Stimulated activated CD4-positive, alpha-beta T cell treated with anti-CD3 and anti-CD28 coated beads, Interleukin-4, amount 100 ng/mL, for 1 hour (primary cell): ENCODE measurements around the gene SFTPB.
"Not testable (repeated sequence)": the region's sequence is repeated elsewhere in the genome, so short reads cannot be mapped to it uniquely, and the experiment has no call there.

Experiments used
- DNase-seq: peaks from one replicate; pipeline ENCODE4 v3.0.0-alpha.2; 2020

SFTPB gene

DNA sequence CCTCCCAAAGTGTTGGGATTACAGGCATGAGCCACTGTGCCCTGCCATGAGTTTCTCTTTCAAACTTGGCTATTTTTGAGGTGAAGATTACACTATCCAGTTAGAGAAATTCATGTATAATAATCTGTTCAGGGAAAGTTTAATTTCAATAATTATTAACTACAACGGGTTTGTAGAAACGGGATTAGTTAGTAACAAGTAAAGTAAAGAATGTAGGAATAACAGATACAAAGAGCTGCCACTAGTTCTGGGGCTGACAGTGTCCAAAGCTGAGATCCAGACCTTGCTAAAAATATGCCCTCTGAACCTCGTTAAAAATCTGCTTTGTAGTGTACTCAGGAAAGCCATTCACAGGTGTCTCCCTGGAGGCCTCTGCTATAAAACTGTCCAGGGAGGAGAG, 16.9 kb downstream of the SFTPB start:
- DNase-seq: no peak

DNA sequence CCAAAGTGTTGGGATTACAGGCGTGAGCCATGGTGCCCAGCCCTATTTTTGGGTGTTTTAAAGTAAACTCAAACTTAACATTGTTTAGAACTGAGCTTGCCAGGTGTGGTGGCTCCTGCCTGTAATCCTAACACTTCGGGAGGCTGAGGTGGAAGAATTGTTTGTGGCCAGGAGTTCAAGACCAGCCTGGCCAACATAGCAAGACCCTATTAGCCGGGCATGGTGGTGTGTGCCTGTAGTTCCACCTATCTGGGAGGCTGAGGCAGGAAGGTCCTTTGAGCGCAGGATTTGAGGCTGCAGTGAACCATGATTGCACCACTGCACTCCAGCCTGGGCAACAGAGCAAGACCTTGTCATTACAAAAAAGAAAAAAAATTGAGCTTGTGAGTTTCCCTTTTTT, 17.5 kb downstream of the SFTPB start:
- DNase-seq: no peak

DNA sequence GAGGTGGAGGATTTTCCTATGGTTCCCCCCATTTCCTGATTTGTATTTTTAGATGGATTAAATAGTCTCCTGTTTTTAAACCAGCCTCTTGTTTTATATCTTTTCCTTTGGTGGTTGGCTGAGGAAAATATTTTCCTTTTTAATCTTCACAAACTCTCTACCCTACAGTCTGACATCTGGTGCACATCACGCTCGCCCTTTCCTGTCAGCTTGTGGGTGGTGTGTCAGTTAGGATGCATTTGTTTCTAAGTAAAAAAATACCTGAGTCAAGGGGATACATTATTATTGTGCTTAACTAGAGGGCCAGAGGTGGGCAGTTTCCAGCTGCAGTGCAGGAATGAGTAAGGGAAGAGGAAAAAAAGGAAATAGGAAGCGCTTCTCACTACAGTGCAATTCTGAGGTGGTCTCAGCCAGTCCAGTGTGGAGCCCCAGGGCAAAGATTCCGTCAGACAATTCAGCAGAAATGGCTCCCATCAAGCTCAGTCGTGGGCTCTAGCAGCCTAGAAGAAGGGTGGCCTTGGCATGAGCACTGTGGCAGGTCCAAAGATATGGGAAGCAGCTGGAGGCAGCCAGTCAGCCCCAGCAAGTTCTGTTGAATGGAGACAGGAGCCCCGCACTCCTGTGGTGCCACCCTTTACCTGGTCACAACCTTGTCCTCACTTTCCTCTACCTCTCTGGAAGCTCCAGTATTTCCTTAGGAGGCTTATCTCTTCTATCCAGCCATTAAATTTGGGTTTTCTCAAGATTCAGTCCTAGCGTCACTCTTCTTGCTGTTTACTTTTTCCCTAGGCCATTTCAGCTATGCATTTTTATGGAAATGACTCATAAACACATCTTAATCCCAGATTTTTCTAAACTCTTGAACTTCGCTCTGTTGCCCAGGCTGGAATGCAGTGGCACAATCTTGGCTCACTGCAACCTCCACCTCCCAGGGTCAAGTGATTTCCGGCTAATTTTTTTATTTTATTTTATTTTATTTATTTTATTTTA, 18.5 kb downstream of the SFTPB start:
- DNase-seq: no peak

DNA sequence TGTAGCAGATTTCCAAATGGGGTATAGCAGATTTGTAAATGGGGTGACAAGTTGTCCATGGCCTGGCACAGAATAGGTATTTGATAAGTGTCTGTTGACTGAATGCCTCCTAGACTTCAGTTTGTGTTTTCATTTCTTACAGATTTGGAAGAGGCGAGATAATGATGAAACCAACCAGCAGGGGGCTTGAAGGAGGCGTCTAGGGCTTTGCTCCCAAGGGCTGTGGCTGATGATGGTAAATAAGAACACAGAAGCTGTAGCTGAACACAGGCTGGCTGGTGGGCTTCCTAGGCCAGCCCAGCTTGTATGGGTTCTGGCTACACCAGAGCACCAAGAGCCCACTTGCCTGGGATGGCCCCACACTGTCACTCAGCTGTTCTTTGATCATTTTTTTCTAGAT, 19.4 kb downstream of the SFTPB start:
- DNase-seq: no peak

DNA sequence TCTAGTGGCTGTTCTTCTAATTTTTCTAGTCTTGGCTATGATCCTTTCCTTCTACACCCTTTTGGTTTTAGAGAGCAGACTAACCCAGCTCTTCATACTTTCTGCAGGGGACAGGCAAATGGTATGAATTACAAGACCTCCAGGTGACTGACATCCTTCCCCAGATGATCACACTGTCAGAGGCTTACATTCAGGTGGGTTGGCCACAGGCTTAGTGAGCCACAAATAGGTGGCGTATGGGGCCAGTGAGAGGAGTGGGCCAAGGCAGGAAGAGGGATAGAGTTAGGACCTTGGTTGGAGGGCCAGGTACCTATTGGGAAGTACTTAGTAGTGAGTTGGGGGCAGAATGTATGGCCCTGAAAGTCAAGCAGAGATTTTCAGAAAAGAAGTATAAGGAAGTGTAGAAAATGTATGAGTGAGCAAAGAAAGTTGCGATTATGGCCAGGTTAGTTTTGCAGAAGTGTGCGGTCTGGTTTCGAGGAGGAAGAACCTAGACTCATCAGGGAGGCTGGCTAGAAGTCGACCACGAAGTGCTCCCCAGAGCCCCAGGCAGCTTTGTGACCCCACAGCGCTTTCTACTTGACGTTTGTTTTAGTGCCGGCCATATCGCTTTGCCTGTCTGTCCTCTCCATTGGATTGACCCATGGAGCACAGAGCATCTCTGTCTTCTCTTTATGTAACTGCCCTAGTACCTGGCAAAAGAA, 20.0 kb downstream of the SFTPB start:
- no peak for DNase-seq

DNA sequence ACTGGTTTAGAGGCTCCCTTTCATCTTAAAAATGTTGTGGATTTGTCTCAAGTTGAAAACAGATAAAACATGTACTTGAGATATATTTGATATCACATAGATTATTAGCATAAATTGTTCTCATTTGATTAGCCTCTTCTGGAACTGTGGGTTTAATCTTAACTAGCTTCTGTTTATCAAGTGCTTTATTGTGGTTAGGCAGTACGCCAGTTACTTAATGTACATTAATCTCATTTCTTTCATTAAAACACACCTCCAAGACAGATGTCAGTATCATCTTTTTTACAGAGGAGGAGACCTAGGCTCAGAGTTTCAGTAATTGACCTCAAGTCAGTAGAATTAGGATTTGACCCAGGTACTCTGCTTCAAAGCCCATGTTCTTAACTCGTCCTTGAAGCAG, 21.8 kb downstream of the SFTPB start:
- DNase-seq: no peak

DNA sequence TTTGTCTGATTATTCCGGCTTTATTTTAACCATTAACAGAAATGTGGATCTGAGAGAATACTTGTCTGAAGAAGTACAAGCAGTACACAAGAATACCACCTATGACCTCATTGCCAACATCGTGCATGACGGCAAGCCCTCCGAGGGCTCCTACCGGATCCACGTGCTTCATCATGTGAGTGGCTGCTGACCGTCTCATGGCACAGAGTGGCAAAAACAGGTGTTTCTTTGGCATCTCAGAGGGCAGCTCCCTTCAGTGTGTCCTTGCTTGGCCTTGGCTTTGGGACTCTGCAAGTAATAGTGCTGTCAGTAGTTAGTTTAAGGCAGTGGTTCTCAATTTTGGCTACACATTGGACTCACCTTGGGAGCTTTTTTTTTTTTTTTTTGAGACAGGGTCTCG, 23.1 kb downstream of the SFTPB start:
- no peak for DNase-seq

DNA sequence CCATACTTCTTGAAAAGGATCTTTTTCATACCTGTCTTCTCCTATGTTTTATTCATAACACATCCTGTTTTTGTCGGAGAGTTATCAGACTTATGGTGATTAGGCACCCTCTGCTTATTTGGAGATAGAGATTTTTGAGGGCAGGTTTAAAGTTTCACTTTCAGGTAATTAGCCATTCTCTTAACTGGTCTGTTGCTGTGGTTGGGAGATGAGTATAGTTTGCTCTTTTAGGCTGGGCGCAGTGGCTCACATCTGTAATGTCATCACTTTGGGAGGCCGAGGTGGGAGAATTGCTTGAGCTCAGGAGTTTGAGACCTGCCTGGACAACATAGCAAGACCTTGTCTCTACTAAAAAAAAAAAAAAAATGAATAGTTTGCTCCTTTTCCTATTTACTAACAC, 25.3 kb downstream of the SFTPB start:
- no peak for DNase-seq

DNA sequence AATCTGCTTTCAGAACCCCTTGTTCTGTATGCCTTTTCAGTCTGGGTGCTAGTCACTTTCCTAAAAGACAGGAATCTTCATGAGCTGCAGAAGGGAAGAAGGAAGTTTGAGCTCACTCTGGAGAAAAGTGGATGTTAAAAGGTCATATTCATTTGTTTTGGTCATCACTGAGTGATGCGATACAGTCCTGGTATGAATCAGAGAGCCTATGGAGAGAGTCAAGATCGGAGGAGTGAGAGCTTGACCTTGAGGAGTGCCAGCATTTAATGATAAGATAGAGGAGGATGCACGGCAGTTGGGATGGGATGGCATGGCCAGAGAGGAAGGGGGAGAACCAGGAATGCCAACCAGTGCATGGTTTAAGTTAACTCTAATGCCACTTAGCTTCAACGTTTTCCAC, 32.4 kb downstream of the SFTPB start:
- no peak for DNase-seq

DNA sequence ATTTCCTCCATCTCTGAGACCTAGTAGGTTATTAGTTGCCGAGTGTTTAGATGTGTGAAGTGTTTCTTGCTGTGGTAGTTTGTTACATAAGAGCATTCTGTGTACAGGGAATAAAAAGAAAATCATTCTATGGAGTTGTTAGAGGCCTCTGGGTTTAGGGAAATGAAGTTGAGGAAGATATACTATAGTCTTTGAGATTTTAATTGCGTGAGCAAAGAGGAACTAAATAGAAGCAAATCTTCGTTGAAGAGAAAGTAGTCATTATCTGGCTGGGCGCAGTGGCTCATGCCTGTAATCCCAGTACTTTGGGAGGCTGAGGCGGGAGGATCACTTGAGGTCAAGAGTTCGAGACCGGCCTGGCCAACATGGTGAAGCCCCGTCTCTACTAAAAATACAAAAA, 33.0 kb downstream of the SFTPB start:
- no peak for DNase-seq

DNA sequence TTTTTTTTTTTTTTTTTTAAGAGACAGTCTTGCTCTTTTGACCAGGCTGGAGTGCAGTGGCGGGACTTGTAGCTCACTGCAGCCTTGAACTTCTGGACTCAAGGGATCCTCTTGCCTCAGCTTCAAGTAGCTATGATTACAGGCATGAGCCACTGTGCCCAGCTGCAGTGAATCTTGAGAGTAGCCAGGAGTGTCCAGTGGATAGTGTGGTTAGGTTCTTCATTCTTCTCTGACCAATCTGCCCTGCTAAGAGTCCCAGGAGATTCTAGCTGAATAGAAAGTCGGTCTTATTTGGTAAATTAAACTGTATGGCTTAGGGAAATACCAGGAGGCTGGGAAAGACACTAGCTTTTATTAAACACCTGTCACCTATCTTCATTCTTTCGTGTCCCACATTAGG, 36.7 kb downstream of the SFTPB start:
- no peak for DNase-seq

DNA sequence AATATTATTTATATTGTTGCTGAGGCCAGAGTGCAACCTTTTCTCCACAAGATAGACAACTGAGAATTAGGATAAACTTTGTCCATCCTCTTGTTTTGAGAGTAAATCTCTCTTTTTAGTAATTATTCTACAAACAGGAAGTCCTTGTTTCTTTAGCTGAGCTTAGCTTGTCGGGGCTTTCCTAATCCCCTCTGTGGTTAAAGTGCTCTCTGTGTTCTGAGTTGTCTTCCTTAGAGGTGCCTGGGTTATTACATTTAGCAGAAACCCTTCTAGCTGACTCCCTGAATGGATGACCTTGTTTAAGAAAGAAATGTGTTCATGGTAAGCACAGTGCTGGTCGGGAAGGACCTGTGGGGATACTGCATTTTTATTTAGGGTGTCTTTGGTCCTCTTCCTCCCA, 39.3 kb downstream of the SFTPB start:
- no peak for DNase-seq

DNA sequence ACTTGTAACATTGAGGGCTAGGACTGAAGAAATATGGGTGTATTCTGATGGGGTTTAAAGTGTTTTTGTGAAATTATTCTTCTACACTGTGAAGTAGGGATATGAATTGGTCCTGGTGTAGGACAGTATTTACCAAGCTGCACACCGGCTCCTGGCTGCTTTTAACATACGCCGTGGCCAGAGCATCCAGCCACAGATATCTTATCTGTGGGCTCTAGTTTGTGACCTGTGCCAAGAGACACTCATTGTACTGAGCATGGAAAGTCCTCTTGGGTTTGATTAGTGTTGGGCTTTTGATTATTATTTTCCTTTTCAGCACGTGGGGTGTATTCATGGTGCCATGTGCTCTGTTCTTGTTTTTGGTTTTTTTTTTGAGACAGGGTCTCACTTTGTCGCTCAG, 44.0 kb downstream of the SFTPB start:
- DNase-seq: no peak

DNA sequence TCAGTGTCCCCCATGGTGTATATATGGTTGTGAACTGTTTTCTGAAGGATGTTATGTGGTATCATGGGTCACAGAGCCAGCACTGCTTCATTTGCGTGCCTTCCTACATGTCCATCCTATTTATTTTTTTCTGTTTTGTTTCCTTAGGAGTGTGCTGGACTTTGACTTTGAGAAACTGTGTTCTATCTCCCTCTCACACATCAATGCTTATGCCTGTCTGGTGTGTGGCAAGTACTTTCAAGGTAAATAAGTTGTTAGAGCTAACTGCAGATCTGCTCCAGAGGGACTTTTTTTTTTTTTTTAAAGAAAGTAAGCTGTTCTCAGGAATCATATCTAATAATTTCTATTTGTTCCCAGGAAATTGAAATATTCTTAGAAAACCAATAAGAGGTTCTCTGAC, 46.7 kb downstream of the SFTPB start:
- no peak for DNase-seq

DNA sequence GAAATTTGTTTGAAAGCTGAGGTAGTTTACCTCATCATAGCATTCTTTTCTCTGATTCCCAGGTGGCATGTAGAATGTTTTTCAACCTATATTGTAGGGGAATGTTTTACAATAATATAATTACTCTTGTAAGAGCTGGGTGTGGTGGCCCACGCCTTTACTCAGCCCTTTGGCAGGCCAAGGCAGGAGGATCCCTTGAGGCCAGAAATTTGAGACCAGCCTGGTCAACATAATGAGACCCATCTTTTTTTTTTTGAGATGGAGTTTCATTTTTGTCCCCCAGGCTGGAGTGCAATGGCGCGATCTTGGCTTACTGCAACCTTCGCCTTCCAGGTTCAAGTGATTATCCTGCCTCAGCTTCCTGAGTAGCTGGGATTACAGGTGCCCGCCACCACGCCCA, 48.4 kb downstream of the SFTPB start:
- no peak for DNase-seq

DNA sequence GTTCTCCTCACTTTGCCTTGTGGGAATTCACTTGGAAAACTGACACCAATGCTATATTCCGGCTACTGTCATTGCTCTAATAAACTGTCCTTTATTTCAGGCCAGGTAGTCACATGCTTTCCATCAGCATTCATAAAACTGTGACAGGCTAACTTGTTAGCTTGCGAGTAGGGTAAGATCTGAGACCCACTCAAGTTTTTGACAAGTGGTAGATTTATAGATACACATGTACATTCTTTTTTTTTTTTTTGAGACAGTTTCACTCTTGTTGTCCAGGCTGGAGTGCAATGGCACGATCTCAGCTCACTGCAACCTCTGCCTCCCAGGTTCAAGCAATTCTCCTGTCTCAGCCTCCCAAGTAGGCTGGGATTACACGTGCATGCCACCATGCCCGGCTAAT, 50.3 kb downstream of the SFTPB start:
- DNase-seq: not testable (repeated sequence)

DNA sequence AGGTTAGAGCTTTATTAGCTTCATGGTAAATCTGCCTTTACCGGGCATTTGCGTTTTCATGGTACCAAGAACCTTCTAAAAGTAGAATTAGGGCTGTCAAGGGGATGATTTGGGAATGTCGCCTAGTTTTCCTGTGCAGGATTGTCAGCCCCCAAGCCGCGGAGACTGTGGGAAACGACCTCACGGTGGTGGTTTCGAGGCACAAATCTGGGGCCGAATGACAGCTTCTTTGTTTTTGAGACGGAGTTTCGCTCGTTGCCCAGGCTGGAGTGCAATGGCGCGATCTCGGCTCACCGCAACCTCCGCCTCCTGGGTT, 52.6 kb downstream of the SFTPB start:
- no peak for DNase-seq

DNA sequence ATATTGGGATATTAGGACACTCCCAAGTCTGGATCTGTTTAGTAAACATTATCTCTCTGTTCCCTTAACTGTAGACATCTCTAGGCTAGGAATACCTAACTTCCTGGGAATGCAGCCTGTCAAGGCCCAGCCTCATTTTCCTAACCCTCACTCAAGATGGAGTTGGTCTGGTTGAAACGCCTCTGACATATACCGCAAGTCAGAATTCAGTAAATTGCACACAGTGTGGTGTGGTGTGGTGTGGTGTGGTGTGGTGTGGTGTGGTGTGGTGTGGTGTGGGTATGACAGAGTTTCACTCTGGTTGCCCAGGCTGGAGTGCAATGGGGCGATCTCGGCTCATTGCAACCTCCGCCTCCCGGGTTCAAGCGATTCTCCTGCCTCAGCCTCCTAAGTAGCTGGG, 53.2 kb downstream of the SFTPB start:
- not testable (repeated sequence) for DNase-seq

DNA sequence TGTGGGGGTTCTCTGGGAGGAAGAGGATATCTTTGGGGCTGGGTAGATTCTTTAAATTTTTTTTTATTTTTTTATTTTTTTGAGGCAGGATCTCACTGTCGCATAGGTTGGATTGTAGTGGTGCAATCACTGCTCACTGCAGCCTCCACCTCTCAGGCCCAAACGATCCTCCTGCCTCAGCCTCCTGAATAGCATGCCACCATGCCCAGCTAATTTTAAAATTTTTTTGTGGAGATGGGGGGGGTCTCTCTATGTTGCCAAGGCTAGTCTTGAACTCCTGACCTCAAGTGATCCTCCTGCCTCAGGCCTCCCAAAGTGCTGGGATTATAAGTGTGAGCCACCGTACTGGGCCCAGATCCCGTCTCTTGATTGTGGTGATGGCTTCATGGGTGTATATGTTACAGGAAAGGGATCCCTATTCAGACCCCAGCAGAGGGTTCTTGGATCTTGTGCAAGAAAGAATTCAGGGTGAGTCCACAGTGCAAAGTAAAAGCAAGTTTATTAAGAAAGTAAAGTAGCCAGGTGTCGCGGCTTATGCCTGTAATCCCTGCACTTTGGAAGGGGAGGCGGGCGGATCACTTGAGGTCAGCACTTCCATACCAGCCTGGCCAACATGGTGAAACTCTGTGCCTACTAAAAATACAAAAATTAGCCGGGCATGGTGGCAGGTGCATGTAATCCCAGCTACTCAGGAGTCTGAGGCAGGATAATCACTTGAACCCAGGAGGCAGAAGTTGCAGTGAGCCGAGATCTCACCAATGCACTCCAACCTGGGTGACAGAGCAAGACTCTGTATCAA, 54.1 kb downstream of the SFTPB start:
- DNase-seq: no peak

DNA sequence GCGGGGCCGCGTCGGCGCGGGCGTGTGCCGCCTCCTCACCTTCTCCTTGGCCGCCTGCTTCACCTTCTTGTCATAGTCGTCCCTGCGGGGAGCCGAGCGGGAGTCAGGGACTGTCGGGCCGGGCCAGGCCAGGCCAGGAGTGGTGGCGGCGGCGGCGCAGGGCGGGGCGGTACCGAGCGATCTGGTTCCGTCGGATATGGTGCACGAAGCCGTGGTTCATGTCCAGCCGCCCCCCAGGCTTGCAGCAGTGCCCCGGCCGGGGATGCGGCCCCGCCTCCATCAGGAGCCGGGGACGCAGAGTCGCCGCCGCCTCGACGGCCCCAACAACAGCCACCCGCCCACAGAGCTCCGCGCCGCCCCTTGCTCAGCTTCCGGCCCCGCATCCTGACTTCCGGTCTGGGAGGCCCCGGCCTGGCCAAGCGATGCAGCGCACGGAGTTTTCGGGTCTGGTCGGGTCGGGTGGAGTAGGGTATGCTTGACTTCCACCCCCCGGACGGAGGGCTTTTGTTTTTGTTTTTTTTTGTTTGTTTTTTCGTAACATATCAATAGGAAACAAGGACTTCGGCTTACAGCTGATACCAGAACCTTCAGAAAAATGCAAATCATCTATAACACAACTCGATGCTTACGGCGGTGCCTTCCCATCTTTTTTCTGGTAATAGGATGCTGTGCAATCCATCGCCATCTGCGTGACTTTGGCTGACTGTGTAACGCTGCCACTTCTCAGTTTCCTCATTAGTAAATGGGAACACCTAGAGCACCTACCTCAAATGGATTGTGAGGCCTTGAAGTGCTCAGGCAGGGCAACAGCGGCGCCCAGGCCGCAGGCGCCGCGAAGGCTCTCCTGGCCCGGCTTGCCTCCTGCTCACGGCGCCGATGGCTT, 56.1 kb downstream of the SFTPB start, which contains the start of gene C2orf68:
Gene C2orf68 (minus strand): TSS at position 362 of the 883 bp plus-strand sequence. CDS start 82 bp downstream, at position 280.
- DNase-seq: peak; percentile 86

DNA sequence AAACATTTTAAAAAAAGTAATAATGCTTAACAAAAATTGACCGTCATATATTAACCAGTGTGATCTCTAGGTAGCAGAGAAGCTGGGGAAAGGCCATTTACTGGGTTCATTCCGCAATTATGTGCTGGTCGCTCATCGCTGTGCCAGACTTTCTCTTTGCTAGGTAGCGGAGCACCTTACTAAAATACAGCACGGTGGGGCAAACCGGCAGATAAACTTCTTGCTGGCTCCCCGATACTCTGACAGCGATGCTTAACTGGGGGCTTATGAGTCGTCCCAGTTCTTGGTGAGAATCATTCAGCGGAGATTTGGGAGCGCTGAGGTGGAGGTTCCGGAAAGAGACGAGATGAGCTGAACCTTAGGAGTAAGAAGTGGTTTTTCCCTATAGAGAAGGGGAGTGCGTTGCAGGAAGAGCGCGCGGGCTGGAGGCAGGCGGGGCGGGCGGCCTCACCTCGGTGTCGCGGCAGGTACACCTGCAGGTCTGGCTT, 56.7 kb downstream of the SFTPB start:
- DNase-seq: no peak
